Spleen (tissue), 11 donors: ENCODE data around the gene CHST8. TPM values are rescaled to one million over a fixed set of nuclear protein-coding genes. Genes with fewer than 3 reads are reported as not detected.

Experiments used
- DNase-seq: peaks from one replicate; pipeline ENCODE4 v3.0.0-alpha.2; 2020
- H3K27ac ChIP-seq, 8 donors: fragments of 200-600 bp; sonication (generic) in 7 of 8; 1 replicate in 4 of 8; 2 replicates in 4 of 8; pipeline versions ENCODE4 v1.5.0 to v1.8.0; 2016 to 2021; ENCODE audit warnings: inconsistent platforms in 4 of 8, mild to moderate bottlenecking in 4 of 8, moderate library complexity in 1 of 8
- H3K27me3 ChIP-seq, 7 donors: fragments of 200-600 bp; sonication (generic) in 6 of 7; replicated peaks in 1 of 7; 1 replicate in 4 of 7; 2 replicates in 3 of 7; pipeline versions ENCODE4 v1.5.0 to v1.8.0; 2016 to 2021; ENCODE audit warnings: inconsistent platforms in 3 of 7, mild to moderate bottlenecking in 1 of 7
- H3K36me3 ChIP-seq, 6 donors: fragments of 200-600 bp; sonication (generic) in 5 of 6; 1 replicate in 4 of 6; 2 replicates in 2 of 6; pipeline versions ENCODE4 v1.5.0 to v1.8.0; 2016 to 2021; ENCODE audit warnings: inconsistent platforms in 2 of 6
- H3K4me1 ChIP-seq, 6 donors: fragments of 200-600 bp; sonication (generic) in 5 of 6; 1 replicate in 3 of 6; 2 replicates in 3 of 6; pipeline versions ENCODE4 v1.5.0 to v1.8.0; 2016 to 2021; ENCODE audit warnings: inconsistent platforms in 3 of 6
- H3K4me3 ChIP-seq, 8 donors: fragments of 200-600 bp; sonication (generic) in 7 of 8; 1 replicate in 4 of 8; 2 replicates in 4 of 8; pipeline versions ENCODE4 v1.5.0 to v1.8.0; 2016 to 2021; ENCODE audit warnings: inconsistent platforms in 4 of 8, mild to moderate bottlenecking in 4 of 8, moderate library complexity in 2 of 8
- H3K9me3 ChIP-seq, 8 donors: fragments of 200-600 bp; sonication (generic) in 7 of 8; 1 replicate in 4 of 8; 2 replicates in 4 of 8; pipeline versions ENCODE4 v1.5.0 to v1.8.0; 2016 to 2021; ENCODE audit warnings: inconsistent platforms in 4 of 8
- CTCF ChIP-seq, 11 experiments: fragments of 200-600 bp in 7 of 11; fragments of 450-650 bp in 4 of 11; sonication (generic) in 4 of 11; IDR thresholded peaks in 8 of 11; conservative IDR thresholded peaks in 3 of 11; 1 replicate in 7 of 11; 2 replicates in 4 of 11; pipeline versions ENCODE4 v1.4.0 to v1.8.0; 2016 to 2021; ENCODE audit warnings: antibody characterized with exemption in 11 of 11, inconsistent platforms in 4 of 11, mild to moderate bottlenecking in 1 of 11
- POLR2A ChIP-seq, 3 donors: fragments of 450-650 bp; IDR thresholded peaks; one replicate each; pipeline ENCODE4 v1.5.1; 2017; ENCODE audit warnings: antibody characterized with exemption in 3 of 3, mild to moderate bottlenecking in 1 of 3
- POLR2AphosphoS5 ChIP-seq, 3 donors: sonication (generic); formaldehyde crosslinking; IDR thresholded peaks; one replicate each; pipeline ENCODE4 v1.5.1; 2017; ENCODE audit warnings: antibody characterized with exemption in 3 of 3
- WGBS, 5 donors: extraction: QIAGEN DNeasy Blood & Tissue Kit in 3 of 5; methylation state at CpG; one replicate each; pipeline versions ENCODE4 v1.1.5 to v1.1.7; 2013 to 2018; 5-methylcytosine and 5-hydroxymethylcytosine counted together
- intact Hi-C: fragments of 100-400 bp; cut with DNase I; formaldehyde crosslinking; loops from one replicate; pipeline ENCODE4 v1.15.0; 2023; ENCODE audit warnings: low total_unique reads
- polyA plus RNA-seq, 3 donors: library from polyadenylated mRNA; stranded (reverse); fragments of 200-250 nt; gene quantifications; one replicate each; pipeline ENCODE4 v1.2.1, GENCODE V29; 2013
- total RNA-seq, 7 donors: library from RNA; depleted of rRNA in 3 of 7; stranded (reverse); fragments of >200 nt in 3 of 7; fragmentation: NEBNext Ultra II Directional in 4 of 7; extraction: Animal tissue kit (Norgen Biotek cat#: 25700) in 4 of 7; gene quantifications; one replicate each; pipeline versions ENCODE4 v1.1.0 to v1.2.1, GENCODE V29; 2016 to 2021
- donor health status: healthy with polysubstance abuse.
- donor health status: DM: no; HTN: no; CAD: no; lungs with moderate emphysema.
- donor health status: DM: no; HTN: no; CAD: no.
- donor health status: Bipolar disorder and iron deficiency.
- donor health status: healthy.
- donor health status: DM: no; HTN: no; CAD: no.
- donor health status: DM: yes; HTN: yes; CAD: no.

Gene CHST8
- total and polyA plus RNA-seq, 10 donors, result 0.43 to 4.0 (median 1.6) TPM

- no peaks in the 10 kb centered on the region for H3K4me1 ChIP-seq
- no peak overlapping the region for H3K27ac ChIP-seq
- WGBS, 5 donors, result 63 to 68% (median 65%) methylated on average over 3 of the region's 3 CpGs
- TF ChIP-seq POLR2A (IDR thresholded peaks at IDR 0.05) (no peak), POLR2AphosphoS5 (IDR thresholded peaks at IDR 0.05) (no peak), CTCF (IDR thresholded peaks at IDR 0.05 in 8 of 11, conservative IDR thresholded peaks at IDR 0.05 in 3 of 11) (no peak)
- H3K4me3 ChIP-seq, result no peak overlapping the region
- peak; percentile 19 for DNase-seq
- H3K27me3 ChIP-seq, result peaks cover 0 to 49% (median 0%) of the 10 kb centered on the region in 7 donors
- H3K9me3 ChIP-seq, result no peaks in the 10 kb centered on the region
- intact Hi-C loops, result no loop called here
- H3K36me3 ChIP-seq, result no peaks in the 10 kb centered on the region
Observed at GRCh38 chr19:33723512-33723911, 101.8 kb downstream of the CHST8 start.

GRCh38 chr19:33724021-33724720 is 102.4 kb downstream of the CHST8 start:
- H3K9me3 ChIP-seq, result peaks cover 0 to 6% (median 5%) of the 10 kb centered on the region in 8 donors
- H3K36me3 ChIP-seq, result no peaks in the 10 kb centered on the region
- peaks cover 0 to 48% (median 0%) of the 10 kb centered on the region in 7 donors for H3K27me3 ChIP-seq
- no peak overlapping the region for H3K4me3 ChIP-seq
- 75 to 85% (median 79%) methylated on average over 14 to 15 of the region's 15 CpGs for whole genome bisulfite sequencing, 5 donors
- intact Hi-C loops, result no loop called here
- no peak for DNase-seq
- no peak overlapping the region for H3K27ac ChIP-seq
- H3K4me1 ChIP-seq, result no peaks in the 10 kb centered on the region
- TF ChIP-seq CTCF (IDR thresholded peaks at IDR 0.05 in 8 of 11, conservative IDR thresholded peaks at IDR 0.05 in 3 of 11) (no peak), POLR2A (IDR thresholded peaks at IDR 0.05) (no peak), POLR2AphosphoS5 (IDR thresholded peaks at IDR 0.05) (no peak)

- WGBS, 5 donors, result 74 to 81% (median 75%) methylated on average over 1 to 7 of the region's 7 CpGs
- peak; percentile 67 for DNase-seq
- H3K36me3 ChIP-seq, result no peaks in the 10 kb centered on the region
- no peak overlapping the region for H3K4me3 ChIP-seq
- peaks cover 0 to 43% (median 0%) of the 10 kb centered on the region in 7 donors for H3K27me3 ChIP-seq
- H3K9me3 ChIP-seq, result peaks cover 0 to 11% (median 8%) of the 10 kb centered on the region in 8 donors
- no peaks in the 10 kb centered on the region for H3K4me1 ChIP-seq
- intact Hi-C loops, result no loop called here
- no peak overlapping the region for H3K27ac ChIP-seq
- TF ChIP-seq POLR2AphosphoS5 (IDR thresholded peaks at IDR 0.05) (no peak), CTCF (IDR thresholded peaks at IDR 0.05 in 8 of 11, conservative IDR thresholded peaks at IDR 0.05 in 3 of 11) (no peak), POLR2A (IDR thresholded peaks at IDR 0.05) (no peak)
Observed at GRCh38 chr19:33724721-33725060, 102.9 kb downstream of the CHST8 start.

- Histone ChIP-seq H3K4me3 (no peak overlapping the region), H3K4me1 (no peaks in the 10 kb centered on the region), H3K27ac (no peak overlapping the region), H3K36me3 (no peaks in the 10 kb centered on the region), H3K27me3 (peaks cover 0 to 39% (median 0%) of the 10 kb centered on the region in 7 donors), H3K9me3 (peaks cover 0 to 11% (median 8%) of the 10 kb centered on the region in 8 donors)
- 75 to 86% (median 76%) methylated on average over 7 to 9 of the region's 9 CpGs for WGBS, 5 donors
- peak; percentile 47 for DNase-seq
- intact Hi-C loops, result no loop called here
- TF ChIP-seq POLR2AphosphoS5 (IDR thresholded peaks at IDR 0.05) (no peak), POLR2A (IDR thresholded peaks at IDR 0.05) (no peak)
Observed at GRCh38 chr19:33725567-33725966, 103.8 kb downstream of the CHST8 start.
